Stimulated activated CD4-positive, alpha-beta T cell treated with anti-CD3 and anti-CD28 coated beads, TNF-alpha, amount 100 ng/mL, for 1 hour (primary cell): Measurements from ENCODE around the gene TRIM15.
"Not testable (repeated sequence)": the region's sequence is repeated elsewhere in the genome, so short reads cannot be mapped to it uniquely, and the experiment has no call there.

ENCODE experiments used
- DNase-seq, 3 donors: peaks; one replicate each; pipeline ENCODE4 v3.0.0-alpha.2; 2020; ENCODE audit warnings: low read depth in 3 of 3, low spot score in 1 of 3

Gene TRIM15

GRCh38 chr6:30163090-30163917 is at the start of gene TRIM15:
TRIM15 (plus strand) TSS chr6:30163546; CDS start chr6:30163685, 139 bp downstream.
- peak in 1 of 3 donors; percentile 37 for DNase-seq

- DNase-seq: no peak
Observed at GRCh38 chr6:30113841-30114240, 49.5 kb upstream of the TRIM15 start.

GRCh38 chr6:30116724-30117123 is 46.6 kb upstream of the TRIM15 start:
- no peak for DNase-seq

- not testable (repeated sequence) for DNase-seq
Observed at GRCh38 chr6:30118691-30119090, 44.7 kb upstream of the TRIM15 start.

GRCh38 chr6:30121446-30122366 is 41.6 kb upstream of the TRIM15 start:
- no peak for DNase-seq

DNA sequence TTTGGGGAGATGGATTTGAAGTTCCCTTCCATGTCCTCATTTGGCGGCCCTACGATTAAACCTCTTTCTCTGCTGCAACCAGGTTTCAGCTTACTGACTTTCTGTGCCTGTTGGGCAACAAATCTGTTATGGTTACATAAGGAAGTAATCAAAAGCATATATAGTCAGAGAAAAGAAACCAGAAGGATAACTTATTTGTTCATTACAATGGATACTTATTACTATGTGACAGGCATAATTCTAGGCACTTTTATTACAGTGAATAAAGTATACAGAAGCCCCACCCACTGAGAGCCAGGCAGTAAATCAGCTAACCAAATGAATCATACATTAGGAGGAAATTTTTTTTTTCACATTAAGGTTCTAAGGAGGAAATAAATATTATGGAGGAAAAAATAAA is 40.8 kb upstream of the TRIM15 start:
- no peak for DNase-seq

GRCh38 chr6:30127238-30128093 is 35.9 kb upstream of the TRIM15 start:
- no peak for DNase-seq

- no peak for DNase-seq
Observed at GRCh38 chr6:30129265-30130178, 33.8 kb upstream of the TRIM15 start.

DNA sequence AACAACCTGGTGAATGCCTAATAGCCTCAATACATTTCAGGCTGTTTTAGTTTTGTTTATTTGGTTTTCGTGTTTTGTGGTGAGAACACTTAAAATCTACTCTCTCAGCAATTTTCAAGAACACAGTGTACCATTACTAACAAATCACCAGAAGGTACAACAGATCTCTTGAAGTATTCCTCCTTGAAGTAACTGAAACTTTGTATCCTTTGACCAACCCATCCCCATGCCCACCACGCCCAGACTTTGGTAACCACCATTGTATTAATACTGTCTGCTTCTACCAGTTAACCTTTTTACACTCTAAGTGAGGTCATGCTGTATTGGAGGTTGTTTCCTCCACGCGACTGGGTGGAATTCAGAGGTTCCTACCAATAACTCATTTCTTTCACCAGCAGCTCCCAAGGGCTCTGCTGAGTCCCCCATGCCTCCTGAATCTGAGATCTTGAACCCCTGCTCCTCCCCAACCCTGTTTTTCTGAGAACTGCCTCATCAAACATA is 33.1 kb upstream of the TRIM15 start:
- no peak for DNase-seq

- peak; percentile 16 to 48 (median 43) for DNase-seq
Observed at GRCh38 chr6:30130887-30131862, 32.2 kb upstream of the TRIM15 start.

DNA sequence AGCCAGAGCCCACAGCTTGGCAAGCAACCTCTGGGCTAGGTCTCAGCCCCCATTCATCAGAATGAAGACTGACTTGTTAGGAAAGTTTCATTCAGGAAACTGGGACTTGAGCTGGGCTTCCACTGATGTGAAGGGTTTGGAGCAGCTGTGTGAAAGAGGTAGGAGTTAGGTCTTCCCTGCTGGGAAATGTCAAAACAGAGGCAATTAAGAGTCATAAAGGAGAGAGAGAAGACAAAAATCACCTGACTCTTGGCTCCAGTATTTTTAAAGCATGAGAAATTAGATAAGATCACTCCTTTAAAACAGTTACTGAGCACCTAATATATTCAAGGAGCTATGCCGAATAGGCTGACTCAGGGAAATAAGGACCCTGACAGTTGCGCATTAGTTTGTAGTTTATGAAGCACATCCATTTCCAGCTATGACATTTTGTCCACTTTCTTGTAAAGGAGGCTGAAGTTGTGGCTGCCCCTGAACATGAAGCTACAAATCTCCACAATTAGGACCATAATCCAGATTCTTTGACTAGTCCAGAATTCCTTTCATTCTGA is 31.3 kb upstream of the TRIM15 start:
- no peak for DNase-seq

- no peak for DNase-seq
Observed at GRCh38 chr6:30135147-30135546, 28.2 kb upstream of the TRIM15 start.

GRCh38 chr6:30135757-30136156 is 27.6 kb upstream of the TRIM15 start, which contains the start of gene TRIM40:
TRIM40 (plus strand) TSS chr6:30136140; CDS start chr6:30137037, 897 bp downstream.
- no peak for DNase-seq

DNA sequence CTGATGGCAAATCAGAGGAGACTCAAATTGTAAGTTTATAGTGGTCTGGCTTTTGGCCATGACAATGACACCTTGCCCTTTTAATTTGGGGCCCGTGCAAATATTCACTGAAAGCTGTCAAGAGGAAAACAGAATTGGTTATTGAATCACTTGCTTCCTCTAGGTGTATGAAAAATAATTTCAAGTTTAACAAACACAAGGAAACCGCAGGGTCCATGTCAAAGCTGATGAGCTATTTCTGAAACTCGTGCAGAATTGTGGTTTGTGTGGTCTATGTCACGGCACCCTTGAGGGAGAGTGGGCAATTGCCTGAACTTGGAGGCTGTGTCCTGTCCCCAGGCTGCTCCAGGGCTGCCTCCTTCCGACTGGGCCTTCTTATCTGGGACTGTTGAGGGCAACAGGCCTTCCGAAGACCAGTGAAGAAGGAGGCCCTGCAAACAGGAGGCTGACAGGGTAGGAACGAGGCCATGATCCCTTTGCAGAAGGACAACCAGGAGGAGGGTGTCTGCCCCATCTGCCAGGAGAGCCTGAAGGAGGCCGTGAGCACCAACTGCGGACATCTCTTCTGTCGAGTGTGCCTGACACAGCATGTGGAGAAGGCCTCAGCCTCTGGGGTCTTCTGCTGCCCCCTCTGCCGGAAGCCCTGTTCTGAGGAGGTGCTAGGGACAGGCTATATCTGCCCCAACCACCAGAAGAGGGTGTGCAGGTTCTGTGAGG is 26.6 kb upstream of the TRIM15 start:
- DNase-seq: no peak

DNA sequence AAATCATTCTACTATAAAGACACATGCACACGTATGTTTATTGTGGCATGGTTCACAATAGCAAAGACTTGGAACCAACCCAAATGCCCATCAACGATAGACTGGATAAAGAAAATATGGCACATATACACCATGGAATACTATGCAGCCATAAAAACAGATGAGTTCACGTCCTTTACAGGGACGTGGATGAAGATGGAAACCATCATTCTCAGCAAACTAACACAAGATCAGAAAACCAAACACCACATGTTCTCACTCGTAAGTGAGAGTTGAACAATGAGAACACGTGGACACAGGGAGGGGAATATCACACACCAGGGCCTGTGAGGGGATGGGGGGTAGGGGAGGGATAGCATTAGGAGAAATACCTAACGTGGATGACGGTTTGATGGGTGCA is 23.1 kb upstream of the TRIM15 start:
- DNase-seq: not testable (repeated sequence)

- no peak for DNase-seq
Observed at GRCh38 chr6:30142665-30143064, 20.7 kb upstream of the TRIM15 start.

DNA sequence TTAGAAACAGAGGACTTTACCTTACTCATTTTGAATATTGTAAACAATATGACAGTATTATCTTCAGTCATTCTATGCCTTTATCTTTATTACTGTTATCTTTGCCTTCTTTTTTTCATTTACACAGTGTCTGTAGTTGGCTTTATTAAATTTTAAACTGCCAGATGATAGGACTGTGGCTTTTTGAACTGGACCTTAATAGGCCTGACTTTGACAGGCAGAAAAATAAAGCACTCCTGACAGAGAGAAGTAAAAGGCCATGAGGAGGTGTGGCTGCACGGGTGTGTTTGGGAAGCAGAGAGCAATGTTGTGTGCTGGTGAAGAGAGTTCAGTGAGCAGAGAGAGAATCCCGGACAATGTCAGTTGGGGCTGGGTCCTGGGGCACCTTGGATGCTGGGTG is 19.6 kb upstream of the TRIM15 start:
- no peak for DNase-seq

GRCh38 chr6:30144811-30145210 is 18.5 kb upstream of the TRIM15 start:
- DNase-seq: no peak
